Measurements from ENCODE around the gene THADA. TPM values are rescaled to one million over a fixed set of nuclear protein-coding genes. Genes with fewer than 3 reads are reported as not detected.

The THADA gene
- total RNA-seq, 4 donors from 2014 or later = 49.9 to 90.2 (median 65.2) TPM

DNA sequence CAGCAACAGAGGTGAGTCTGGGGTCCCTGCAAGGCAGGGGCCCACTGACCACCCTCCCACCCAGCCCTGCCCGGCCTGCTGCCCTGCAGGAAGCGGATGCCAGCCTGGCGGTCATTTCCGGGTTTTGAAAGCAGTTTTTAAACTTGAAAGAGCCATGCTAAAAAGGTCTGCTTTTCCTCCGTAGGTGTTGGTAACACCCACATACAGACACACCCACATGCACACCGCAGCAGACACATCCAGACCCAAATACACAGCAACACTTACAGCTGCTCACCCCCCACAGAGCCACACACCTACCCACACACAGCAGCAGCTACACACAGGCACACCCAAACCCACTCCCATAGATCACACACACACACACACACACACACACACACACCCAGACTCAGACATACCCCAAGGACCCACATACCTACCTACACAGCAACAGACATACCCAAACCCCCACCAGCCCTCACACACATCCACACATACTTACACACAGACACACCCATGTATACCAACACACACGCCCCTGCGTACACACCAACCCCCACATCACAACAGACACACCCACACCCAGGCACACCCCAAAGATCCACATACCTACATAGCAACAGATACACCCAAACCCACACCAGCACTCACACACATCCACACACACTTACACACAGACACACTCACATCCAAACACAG lies 377.0 kb downstream of the THADA start:
- Histone ChIP-seq H3K9me3 (no peaks in the 10 kb centered on the region), H3K4me3 (replicated peaks in 1 of 3) (peak overlapping the region in 1 of 3 donors; percentile 99), H3K27me3 (no peaks in the 10 kb centered on the region), H3K27ac (peak overlapping the region; percentile 99 to 100 (median 100)), H3K36me3 (peaks cover 19 to 21% of the 10 kb centered on the region in 2 donors), H3K4me1 (peaks cover 30 to 41% of the 10 kb centered on the region in 2 donors)
- intact Hi-C loops (cut with DNase I) = loop anchor here (2.0 kb wide), 1 partner anchor 60 kb away; no protein-coding TSS in a partner anchor
- WGBS, 2 donors = 13 to 19% methylated on average over 4 to 7 of the region's 8 CpGs
- DNase-seq = peak in 1 of 2 donors; percentile 64
- peak in 1 of 2 donors; percentile 3 for TF ChIP-seq POLR2A (IDR thresholded peaks at IDR 0.05)
- TF ChIP-seq, protein P1, sequence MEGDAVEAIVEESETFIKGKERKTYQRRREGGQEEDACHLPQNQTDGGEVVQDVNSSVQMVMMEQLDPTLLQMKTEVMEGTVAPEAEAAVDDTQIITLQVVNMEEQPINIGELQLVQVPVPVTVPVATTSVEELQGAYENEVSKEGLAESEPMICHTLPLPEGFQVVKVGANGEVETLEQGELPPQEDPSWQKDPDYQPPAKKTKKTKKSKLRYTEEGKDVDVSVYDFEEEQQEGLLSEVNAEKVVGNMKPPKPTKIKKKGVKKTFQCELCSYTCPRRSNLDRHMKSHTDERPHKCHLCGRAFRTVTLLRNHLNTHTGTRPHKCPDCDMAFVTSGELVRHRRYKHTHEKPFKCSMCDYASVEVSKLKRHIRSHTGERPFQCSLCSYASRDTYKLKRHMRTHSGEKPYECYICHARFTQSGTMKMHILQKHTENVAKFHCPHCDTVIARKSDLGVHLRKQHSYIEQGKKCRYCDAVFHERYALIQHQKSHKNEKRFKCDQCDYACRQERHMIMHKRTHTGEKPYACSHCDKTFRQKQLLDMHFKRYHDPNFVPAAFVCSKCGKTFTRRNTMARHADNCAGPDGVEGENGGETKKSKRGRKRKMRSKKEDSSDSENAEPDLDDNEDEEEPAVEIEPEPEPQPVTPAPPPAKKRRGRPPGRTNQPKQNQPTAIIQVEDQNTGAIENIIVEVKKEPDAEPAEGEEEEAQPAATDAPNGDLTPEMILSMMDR (IDR thresholded peaks at IDR 0.05) = no peak

DNA sequence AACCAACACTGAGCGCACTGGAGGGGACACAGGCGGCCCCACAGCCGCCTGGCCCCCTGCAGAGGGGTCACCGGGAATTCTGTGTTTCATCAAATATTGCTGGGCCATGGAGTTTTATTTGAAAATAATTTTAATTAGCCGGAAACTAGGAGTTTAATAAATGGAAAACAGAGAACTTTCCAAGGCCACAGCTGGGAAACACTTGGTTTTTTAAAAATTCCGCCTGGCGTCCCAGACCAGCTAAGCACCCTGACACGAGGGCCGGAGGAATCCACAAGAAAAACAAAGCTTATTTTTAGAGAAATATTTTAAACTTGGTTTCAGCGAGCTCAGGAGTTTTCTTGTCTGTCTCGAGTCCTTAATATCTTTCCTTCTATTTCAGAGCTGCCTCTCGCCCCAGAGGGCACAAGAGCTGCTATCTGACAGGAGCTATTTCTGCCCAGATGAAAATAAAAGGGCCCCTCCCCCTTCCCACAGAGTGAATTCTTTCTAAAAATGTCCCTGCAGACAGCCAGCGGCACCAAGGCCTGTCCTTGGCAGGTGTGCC lies 377.6 kb downstream of the THADA start:
- WGBS, 2 donors = 11 to 16% methylated on average over 12 to 13 of the region's 13 CpGs
- TF ChIP-seq, protein P1 (IDR thresholded peaks at IDR 0.05) = peak in 4 of 6 experiments; percentile 18 to 39 (median 34)
- TF ChIP-seq POLR2A (IDR thresholded peaks at IDR 0.05) = peak in 1 of 2 donors; percentile 16
- Histone ChIP-seq H3K27me3 (no peaks in the 10 kb centered on the region), H3K9me3 (no peaks in the 10 kb centered on the region), H3K27ac (peak overlapping the region; percentile 99 to 100 (median 100)), H3K4me1 (peaks cover 30 to 41% of the 10 kb centered on the region in 2 donors), H3K4me3 (replicated peaks in 1 of 3) (peak overlapping the region in 1 of 3 donors; percentile 99), H3K36me3 (peaks cover 13 to 15% of the 10 kb centered on the region in 2 donors)
- intact Hi-C loops (cut with DNase I) = loop anchor here (2.0 kb wide), 1 partner anchor 59 kb away; no protein-coding TSS in a partner anchor
- peak; percentile 71 for DNase-seq

DNA sequence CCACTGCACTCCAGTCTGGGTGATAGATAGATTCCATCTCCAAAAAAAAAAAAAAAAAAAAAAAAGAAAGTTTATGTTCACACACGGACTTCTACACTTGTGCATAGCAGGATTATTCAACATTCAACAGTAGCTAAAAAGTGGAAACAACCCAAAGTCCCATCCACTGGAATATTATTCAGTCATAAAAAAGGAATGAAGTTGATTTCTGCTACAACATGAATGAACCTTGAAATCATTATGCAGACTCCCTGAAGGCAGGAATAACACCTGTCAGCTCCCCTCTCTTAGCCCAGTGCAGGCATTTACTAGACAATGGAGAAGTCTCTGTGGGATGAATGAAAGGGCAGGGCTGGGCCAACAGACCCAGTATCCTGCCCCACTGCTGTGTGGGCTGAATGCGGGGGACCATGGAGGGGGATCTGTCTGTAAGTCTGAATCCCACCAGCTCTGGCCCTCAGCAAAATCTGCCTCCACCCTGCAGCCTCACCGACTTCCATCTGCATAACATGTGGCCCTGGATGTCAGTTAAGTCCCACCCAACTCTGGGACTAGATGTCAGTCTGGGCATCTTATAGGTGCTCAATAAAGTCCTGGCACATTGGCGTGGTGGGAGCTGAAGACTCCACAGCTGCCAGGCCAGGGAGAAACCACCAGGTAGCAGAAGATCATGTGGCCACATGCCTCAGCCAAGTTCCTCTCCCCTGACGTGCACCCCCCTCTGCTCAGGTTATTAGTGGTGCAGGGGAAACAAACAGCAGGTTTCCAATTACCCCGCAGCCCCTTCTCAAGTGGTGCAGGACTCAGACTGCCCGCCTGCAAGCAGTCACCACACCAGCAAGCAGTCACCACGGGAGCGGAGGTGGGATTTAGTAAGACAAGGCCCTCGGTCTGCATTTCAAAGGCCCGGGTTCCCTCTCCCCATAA lies 378.3 kb downstream of the THADA start:
- 43 to 50% methylated on average over 6 to 8 of the region's 11 CpGs for WGBS, 2 donors
- H3K9me3 ChIP-seq = no peaks in the 10 kb centered on the region
- no peaks in the 10 kb centered on the region for H3K27me3 ChIP-seq
- H3K4me1 ChIP-seq = peaks cover 30 to 41% of the 10 kb centered on the region in 2 donors
- peaks cover 6 to 7% of the 10 kb centered on the region in 2 donors for H3K36me3 ChIP-seq
- peak overlapping the region; percentile 99 to 100 (median 100) for H3K27ac ChIP-seq
- TF ChIP-seq, protein P1 (IDR thresholded peaks at IDR 0.05) = no peak
- peak in 1 of 2 donors; percentile 12 for TF ChIP-seq POLR2A (IDR thresholded peaks at IDR 0.05)
- H3K4me3 ChIP-seq (replicated peaks in 1 of 3) = no peak overlapping the region
- intact Hi-C loops (cut with DNase I) = loop anchor here (2.0 kb wide), 1 partner anchor 59 kb away; no protein-coding TSS in a partner anchor
- DNase-seq = peak; percentile 51 to 64

DNA sequence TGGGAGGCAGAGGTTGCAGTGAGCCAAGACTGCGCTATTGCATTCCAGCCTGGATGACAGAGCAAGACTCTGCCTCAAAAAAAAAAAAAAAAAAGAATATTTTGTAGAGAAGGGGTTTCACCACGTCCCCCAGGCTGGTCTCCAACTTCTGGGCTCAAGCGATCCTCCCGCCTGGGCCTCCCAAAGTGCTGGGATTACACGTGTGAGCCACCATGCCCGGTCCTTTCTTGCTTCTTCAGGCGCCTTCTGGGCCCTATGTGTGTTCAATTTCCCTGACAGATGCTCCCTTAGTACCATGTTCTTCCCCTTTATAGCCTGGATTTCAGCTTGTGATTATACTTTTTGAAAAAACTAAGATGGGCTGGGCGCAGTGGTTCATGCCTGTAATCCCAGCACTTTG lies 379.2 kb downstream of the THADA start:
- Histone ChIP-seq H3K4me1 (peaks cover 28 to 41% of the 10 kb centered on the region in 2 donors), H3K4me3 (replicated peaks in 1 of 3) (no peak overlapping the region), H3K36me3 (no peaks in the 10 kb centered on the region), H3K27me3 (no peaks in the 10 kb centered on the region), H3K27ac (peak overlapping the region in 1 of 3 donors; percentile 99), H3K9me3 (no peaks in the 10 kb centered on the region)
- WGBS, 2 donors = 90 to 99% methylated on average over 8 of the region's 8 CpGs
- TF ChIP-seq, protein P1 (IDR thresholded peaks at IDR 0.05) = no peak
- no peak for DNase-seq
- intact Hi-C loops (cut with DNase I) = no loop called here

Data from thyroid gland (tissue), 4 donors.